Heart left ventricle (tissue), 13 donors: Measurements from ENCODE around the gene EVA1C.

Experiments used
- POLR2A ChIP-seq, 2 donors: fragments of 450-650 bp; IDR thresholded peaks; one replicate each; pipeline ENCODE4 v1.6.1; 2017; ENCODE audit warnings: antibody characterized with exemption in 2 of 2, mild to moderate bottlenecking in 2 of 2, moderate library complexity in 2 of 2
- TF ChIP-seq, protein P1 (sequence below), 12 donors: fragments of 200-600 bp; sonication (generic) in 4 of 12; IDR thresholded peaks; one replicate each; pipeline versions ENCODE4 v1.5.0 to v1.8.0; 2018 to 2022; ENCODE audit warnings: antibody characterized with exemption in 12 of 12, mild to moderate bottlenecking in 5 of 12
- donor health status: ischemic (EF 13 %, LVEDD 7.1; RV severe dilation, severe dysfunction).
- donor health status: DM: no; HTN: yes; CAD: no.
- donor health status: DM: no; HTN: no; CAD: no.
- donor health status: ischemic (EF 25% LVEDD 6.9; RV normal size, moderate dysfunction).
- donor health status: ischemic (EF 25% LVEDD 5.7; RV mildly dilated, moderate dysfunction).
- donor health status: ischemic (EF 35%, LVEDD 5.7; RV mildly dilated, moderate dysfunction).
- donor health status: nonischemic (EF 11% LVEDD 7.7; RV severe dilation, severe dysfunction).
- donor health status: DM: yes; HTN: yes; CAD: no.
- donor health status: PGD.
- donor health status: ischemic (EF 29% LVEDD 5.4; RV normal size, mild dysfunction).
- donor health status: nonischemic (EF 23%, LVEDD 6.1; RV moderate dilation, normal function).

DNA sequence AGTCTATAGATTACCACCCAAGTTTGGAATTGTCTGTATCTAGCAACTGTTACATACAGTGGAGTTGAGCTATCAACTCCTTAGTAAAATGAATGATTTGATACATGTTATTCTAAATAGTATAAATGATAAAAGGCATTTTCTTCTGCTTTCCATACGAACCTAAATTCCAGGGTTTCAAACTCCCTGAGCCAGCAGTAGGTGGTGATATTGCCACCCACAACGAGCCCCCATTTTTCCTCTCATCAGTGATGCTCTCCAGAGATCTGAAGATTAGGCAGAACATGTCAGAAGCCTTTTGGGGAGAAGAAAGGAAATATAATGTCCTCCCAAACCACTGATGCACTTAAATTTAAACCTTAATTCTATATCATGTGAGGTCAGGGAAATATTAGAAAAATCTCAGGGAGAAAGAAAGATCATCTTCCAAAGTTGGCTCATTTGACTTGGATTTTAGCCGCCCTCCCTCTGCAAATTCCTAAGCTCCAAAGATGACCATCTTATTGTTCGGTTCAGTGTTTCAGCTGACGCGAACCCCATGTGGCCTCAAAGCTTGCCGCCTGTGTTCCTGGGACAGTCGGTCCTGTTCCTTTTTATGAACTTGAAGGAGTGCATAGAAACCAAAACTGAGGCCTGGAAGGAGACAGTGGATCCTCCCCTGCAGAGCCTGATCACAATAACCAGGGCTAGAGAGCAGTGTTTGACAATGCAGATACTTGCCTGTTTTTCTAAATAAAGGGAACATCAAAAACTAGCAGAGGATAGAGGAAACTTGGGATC, 2.3 kb downstream of the EVA1C start:
- TF ChIP-seq, protein P1, sequence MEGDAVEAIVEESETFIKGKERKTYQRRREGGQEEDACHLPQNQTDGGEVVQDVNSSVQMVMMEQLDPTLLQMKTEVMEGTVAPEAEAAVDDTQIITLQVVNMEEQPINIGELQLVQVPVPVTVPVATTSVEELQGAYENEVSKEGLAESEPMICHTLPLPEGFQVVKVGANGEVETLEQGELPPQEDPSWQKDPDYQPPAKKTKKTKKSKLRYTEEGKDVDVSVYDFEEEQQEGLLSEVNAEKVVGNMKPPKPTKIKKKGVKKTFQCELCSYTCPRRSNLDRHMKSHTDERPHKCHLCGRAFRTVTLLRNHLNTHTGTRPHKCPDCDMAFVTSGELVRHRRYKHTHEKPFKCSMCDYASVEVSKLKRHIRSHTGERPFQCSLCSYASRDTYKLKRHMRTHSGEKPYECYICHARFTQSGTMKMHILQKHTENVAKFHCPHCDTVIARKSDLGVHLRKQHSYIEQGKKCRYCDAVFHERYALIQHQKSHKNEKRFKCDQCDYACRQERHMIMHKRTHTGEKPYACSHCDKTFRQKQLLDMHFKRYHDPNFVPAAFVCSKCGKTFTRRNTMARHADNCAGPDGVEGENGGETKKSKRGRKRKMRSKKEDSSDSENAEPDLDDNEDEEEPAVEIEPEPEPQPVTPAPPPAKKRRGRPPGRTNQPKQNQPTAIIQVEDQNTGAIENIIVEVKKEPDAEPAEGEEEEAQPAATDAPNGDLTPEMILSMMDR (IDR thresholded peaks at IDR 0.05), result peak in 10 of 12 donors; percentile 9 to 58 (median 33)
- TF ChIP-seq POLR2A (IDR thresholded peaks at IDR 0.05), result no peak
